C4-2B (cell line): ENCODE data around the gene NHERF2.

Experiments used
- ZFX ChIP-seq: fragments of 450-650 bp; IDR thresholded peaks from 2 replicates; pipeline ENCODE4 v1.6.1; 2017
- TF ChIP-seq, protein P1 (sequence below): fragments of 450-650 bp; conservative IDR thresholded peaks from 2 replicates; pipeline ENCODE4 v1.5.1; 2017; ENCODE audit warnings: mild to moderate bottlenecking

DNA sequence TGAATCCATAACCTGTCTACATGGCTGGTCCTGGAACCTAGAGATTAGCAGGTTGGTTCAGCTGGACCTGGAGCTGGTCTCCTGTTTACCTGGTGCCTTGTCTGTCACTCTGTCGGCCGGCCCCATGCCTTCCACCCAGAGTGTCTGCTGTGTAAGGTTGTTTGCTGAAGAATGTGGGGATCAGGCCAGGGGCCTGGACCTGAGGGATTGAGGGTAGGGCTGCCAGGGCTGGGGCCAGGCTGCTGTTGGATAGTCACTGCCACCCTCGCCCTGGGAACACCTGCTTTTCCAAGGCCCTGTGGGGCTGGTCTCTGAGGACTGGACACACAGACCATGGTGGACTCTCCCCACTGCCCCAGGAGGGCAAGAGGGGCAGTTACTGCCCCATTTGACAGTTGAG, 1.4 kb downstream of the NHERF2 start:
- TF ChIP-seq, protein P1, sequence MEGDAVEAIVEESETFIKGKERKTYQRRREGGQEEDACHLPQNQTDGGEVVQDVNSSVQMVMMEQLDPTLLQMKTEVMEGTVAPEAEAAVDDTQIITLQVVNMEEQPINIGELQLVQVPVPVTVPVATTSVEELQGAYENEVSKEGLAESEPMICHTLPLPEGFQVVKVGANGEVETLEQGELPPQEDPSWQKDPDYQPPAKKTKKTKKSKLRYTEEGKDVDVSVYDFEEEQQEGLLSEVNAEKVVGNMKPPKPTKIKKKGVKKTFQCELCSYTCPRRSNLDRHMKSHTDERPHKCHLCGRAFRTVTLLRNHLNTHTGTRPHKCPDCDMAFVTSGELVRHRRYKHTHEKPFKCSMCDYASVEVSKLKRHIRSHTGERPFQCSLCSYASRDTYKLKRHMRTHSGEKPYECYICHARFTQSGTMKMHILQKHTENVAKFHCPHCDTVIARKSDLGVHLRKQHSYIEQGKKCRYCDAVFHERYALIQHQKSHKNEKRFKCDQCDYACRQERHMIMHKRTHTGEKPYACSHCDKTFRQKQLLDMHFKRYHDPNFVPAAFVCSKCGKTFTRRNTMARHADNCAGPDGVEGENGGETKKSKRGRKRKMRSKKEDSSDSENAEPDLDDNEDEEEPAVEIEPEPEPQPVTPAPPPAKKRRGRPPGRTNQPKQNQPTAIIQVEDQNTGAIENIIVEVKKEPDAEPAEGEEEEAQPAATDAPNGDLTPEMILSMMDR: no peak
- TF ChIP-seq ZFX: no peak
